GM12873 (cell line): ENCODE measurements around the gene WNT6.

ENCODE experiments used
- CTCF ChIP-seq: IDR thresholded peaks from 2 replicates; pipeline ENCODE4 v1.5.1; 2012; ENCODE audit warnings: low read depth, mild to moderate bottlenecking, moderate library complexity, low read length, control low read depth; ENCODE audit not compliant: insufficient read depth; ENCODE audit errors: missing control alignments

WNT6 gene

GRCh38 chr2:218908721-218909619, 49.4 kb downstream of the WNT6 start:
- no peak for TF ChIP-seq CTCF

GRCh38 chr2:218910741-218911140, 51.1 kb downstream of the WNT6 start:
- no peak for TF ChIP-seq CTCF

GRCh38 chr2:218920504-218920903, 60.9 kb downstream of the WNT6 start:
- TF ChIP-seq CTCF: no peak
